Hippocampal formation (tissue), 2 donors: ENCODE data around the gene COA7.

Source experiments
- DNase-seq, 2 donors: peaks; one replicate each; lab custom pipeline; 2025; lab: John Stamatoyannopoulos, UW

The COA7 gene

GRCh38 chr1:52635321-52636089 is 62.6 kb downstream of the COA7 start:
- no peak for DNase-seq
